HG03045 (cell line): ENCODE measurements around the gene NVL.
"Not testable (repeated sequence)": the region's sequence is repeated elsewhere in the genome, so short reads cannot be mapped to it uniquely, and the experiment has no call there.

Experiments
- ATAC-seq: cut with Tn5 transposase; IDR thresholded peaks from one replicate; pipeline ENCODE4 v1.9.1; 2021; ENCODE audit warnings: mild to moderate bottlenecking, moderate library complexity; ENCODE audit not compliant: unreplicated experiment

NVL gene

DNA sequence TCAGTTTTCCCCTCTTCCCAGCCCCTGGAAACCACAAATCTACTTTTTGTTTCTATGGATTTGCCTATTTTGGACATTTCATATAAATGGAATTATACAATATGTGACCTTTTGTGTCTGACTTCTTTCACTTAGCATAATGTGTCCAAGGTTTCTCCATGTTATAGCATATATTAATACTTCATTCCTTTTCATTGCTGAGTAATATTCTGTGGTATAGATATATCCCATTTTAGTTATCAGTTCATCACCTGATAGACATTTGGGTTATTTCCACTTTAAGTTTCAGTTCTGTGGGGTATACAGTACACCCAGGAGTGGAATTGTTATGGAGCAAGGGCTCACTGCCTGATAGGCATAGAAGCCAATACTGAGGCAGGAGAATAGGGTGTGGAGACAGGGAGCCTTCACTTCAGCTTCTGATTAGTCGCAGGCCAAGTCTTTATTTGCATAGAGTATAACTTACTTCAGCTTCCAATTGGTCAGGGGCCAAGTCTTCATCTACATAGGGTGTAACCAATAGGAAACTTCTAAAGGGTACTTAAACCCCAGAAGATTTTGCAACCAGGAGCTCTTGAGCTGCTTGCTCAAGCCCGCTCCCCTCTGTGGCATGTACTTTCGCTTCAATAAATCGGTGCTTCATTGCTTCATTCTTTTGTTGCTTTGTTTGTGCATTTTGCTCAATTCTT is 8.3 kb upstream of the NVL start:
- no peak for ATAC-seq

DNA sequence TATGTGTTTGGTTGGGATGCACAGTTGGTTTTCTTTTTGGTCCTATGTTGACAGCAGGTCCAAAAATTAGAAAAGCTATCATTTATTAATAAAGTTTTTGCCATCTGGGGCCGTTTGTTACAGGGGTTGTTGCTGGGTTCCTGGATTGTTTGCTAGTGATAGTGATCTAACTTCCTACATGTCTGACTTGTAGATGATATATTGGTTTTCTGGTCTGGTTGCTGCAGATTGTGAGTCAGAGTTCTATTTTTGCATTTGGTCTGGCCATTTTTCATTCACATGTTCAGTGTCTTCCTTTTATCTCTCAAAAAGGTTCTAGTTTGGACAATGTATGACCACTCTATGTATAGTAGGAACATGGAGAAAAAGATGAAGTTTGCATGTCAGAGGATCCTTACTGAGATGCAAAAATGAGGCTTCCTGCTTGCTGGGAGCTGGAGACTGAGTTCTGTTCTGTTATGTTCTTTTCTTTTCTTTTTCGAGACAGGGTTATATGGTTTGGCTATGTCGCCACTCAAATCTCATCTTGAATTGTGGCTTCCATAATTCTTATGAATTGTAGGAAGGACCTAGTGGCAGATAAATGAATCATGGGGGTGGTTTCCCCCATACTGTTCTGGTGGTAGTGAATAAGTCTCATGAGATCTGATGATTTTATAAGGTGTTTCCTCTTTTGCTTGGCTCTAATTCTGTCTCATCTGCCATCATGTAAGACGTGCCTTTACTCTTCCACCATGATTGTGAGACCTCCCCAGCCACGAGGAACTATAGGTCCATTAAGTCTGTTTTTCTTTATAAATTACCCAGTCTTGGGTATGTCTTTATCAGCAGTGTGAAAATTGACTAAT is 4.2 kb upstream of the NVL start:
- ATAC-seq: no peak

DNA sequence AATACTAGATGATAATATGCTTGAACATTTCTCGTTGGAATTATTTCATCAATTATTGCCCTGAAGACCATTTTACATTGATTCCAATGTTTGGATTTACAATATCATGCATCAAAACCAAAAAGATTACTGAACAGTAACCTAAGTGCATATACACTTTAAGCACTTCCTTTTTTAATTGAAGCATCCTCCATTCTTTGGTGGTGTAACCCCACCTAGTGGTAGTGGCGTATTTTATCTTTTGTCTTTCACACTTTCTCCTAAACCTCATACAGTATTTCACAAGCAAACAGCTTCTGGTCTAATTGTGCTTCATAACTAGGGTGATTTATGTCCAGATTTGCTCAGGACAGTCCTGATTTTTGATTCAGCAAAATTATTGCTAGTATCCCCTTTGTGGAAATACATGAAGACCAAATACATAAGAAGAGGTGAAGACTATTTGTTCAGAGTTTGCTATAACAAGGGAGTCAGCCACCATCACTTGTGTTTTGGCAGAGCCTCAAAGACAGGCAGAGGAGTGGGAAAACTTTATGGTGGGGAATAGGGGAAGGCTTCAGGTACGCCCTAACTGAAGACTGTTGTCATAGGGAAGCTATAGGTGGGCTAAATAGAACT is 3.4 kb upstream of the NVL start:
- ATAC-seq: peak; percentile 33

GRCh38 chr1:224331824-224332223 is 1.9 kb upstream of the NVL start:
- no peak for ATAC-seq

- no peak for ATAC-seq
Observed at GRCh38 chr1:224331326-224331725, 1.4 kb upstream of the NVL start.

DNA sequence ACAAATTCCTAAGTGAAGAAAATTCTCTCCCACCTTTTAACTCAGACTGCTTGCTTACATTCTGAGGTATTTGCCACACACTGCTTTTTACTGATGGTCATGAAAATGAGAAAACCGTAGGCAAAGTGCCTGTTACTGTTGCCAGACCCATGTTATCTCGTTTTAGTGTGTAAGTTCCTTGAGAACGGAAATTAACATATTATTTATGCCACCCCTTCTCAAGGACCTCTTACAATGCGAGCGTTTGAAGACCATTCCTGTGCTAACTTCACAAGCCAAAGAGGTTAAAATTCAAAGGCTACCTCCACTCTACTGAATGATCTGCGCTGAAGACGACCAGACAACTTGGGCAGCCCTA is 509 bp downstream of the NVL start:
- ATAC-seq: no peak

- no peak for ATAC-seq
Observed at GRCh38 chr1:224328644-224329043, 1.3 kb downstream of the NVL start.

- ATAC-seq: no peak
Observed at GRCh38 chr1:224325959-224326358, 4.0 kb downstream of the NVL start.

DNA sequence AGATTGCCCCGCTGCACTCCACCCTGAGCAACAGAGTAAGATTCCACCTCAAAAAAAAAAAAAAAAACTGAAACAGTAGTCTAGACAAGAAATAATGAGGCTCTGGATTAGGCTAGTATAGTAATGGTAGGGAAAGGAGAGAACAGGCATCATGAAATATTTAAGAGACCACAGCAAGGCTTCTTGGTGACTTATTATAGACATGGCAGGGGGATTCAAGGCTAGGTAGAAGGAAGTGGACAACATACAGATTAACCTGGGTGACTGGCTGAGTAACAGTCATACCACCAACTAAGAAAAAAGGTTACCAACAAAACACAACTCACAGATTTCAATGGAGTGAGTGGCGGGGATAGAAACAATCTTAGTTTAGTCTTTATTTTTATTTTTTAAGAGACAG is 8.3 kb downstream of the NVL start:
- no peak for ATAC-seq

DNA sequence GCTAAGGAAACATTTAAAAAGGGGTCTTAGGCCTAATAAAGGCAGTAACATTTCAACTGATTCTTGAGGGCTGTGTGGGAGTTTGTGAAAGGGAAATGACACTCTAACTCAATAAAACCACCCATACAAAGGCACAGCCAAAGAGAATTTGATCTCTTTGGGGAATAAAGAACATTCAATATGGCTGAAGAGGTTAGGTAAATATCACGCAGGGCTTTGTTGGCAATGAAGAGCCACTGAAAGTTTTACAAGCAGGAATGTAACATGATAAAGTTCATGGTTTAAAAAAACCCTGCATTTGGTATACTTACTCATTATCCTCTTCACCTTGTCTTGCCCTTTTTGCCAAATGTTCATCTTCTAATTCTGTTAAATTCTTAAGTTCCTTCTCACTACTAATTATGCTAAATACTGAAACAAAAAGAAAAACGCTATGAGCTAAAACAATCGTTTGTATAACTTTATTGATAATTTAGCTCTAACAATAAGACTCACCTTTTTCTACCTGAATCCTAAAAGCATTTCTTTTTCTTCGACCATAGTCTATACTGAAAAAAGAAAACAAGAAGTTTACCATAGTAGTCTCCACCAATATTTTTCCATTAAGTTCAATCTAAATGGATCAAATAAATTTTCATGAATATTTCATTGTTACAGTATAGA is 12.5 kb downstream of the NVL start:
- ATAC-seq: no peak

- ATAC-seq: no peak
Observed at GRCh38 chr1:224312025-224312424, 17.9 kb downstream of the NVL start.

DNA sequence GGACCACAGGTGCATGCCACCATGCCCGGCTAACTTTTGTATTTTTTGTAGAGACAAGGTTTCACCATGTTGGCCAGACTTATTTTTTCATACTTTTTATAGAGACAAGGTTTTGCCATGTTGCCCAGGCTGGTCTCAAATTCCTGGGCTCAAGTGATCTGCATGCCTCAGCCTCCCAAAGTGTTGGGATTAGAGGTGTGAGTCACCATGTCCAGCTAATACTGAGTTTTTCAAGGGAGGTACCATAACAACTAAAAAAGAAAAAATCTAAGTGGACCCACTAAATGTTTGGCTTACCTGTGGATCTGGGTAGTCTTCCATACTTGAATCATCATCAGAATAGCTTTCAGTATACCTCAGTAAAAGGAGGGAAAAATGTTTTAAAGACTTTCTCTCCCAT is 18.5 kb downstream of the NVL start:
- ATAC-seq: not testable (repeated sequence)

GRCh38 chr1:224308064-224308463 is 21.9 kb downstream of the NVL start:
- no peak for ATAC-seq

DNA sequence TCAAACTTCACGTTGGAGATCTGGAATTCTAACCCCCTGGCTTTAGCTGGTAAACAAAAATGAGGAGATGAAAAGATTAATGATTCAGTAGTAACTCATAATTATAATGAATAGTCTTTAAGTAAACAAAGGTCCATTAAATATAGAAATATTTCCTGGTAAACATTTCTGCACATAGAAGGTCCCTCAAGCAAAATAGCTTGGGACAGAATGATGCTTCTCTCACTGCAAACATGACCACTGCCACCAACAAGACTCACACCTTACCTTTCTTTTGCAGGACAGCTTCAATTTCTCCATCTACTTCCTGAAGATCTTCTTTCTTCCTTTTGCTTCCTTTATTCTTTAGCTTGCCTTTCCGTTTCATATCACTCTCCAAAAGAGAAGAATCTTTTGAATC is 25.2 kb downstream of the NVL start:
- ATAC-seq: no peak

GRCh38 chr1:224302947-224303346 is 27.0 kb downstream of the NVL start:
- no peak for ATAC-seq

DNA sequence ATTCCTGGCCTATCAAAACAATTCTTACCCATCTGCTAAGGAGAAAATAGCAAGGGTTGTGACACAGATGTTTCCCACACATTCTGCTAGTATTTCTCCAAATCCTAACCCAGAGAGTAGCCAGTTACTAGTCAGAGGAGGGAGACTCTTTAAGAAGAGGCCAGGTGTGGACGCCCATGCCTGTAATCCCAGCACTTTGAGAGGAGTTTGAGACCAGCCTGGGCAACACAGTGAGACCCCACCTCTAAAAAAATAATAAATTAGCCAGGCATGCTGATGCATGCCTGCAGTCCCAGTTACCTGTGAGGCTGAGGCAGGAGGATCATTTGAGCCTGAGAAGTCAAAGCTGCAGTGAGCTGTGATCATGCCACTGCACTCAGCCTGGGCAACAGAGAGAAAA is 28.6 kb downstream of the NVL start:
- no peak for ATAC-seq

GRCh38 chr1:224300346-224300745 is 29.6 kb downstream of the NVL start:
- ATAC-seq: no peak

GRCh38 chr1:224298346-224299330 is 31.3 kb downstream of the NVL start:
- no peak for ATAC-seq

- ATAC-seq: no peak
Observed at GRCh38 chr1:224294775-224295174, 35.2 kb downstream of the NVL start.

DNA sequence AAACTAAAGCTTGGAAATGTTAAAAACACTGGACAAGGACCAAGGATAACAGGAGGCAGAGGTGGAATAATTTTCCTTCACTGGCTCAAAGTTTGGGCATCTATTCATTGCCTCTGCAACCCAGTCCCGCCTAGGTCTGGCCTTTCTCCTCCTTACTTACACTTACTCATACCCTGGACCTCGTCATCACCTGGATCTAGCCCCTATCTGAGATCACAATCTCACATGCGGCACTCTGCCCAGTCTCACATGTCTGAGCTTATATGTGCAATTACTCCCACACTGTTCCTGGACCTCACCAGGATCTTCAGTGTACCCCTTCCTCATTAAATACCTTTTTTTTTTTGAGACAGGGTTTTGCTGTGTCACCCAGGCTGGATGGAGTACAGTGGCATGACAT is 37.6 kb downstream of the NVL start:
- ATAC-seq: no peak
